HG03045 (cell line): ENCODE data around the gene CCDC171.
"Not testable (repeated sequence)": the region's sequence is repeated elsewhere in the genome, so short reads cannot be mapped to it uniquely, and the experiment has no call there.

Experiments
- ATAC-seq: cut with Tn5 transposase; IDR thresholded peaks from one replicate; pipeline ENCODE4 v1.9.1; 2021; ENCODE audit warnings: mild to moderate bottlenecking, moderate library complexity; ENCODE audit not compliant: unreplicated experiment

Gene CCDC171

DNA sequence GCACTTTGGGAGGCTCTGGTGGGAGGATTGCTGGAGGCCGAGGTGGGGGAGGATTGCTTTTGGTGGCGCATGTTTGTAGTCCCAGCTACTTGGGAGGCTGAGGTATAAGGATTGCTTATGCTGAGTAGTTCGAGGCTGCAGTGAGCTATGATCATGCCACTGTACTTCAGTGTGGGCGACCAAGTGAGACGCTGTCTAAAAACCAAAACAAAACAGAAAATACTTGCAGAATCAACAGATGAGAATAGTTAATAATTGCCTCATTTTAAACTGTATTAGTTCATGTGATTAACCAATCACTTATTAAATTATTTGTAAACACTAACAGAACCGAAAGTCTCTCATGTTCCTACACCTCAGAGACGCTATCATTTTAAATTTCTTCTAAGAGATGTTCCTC is 118.1 kb downstream of the CCDC171 start:
- no peak for ATAC-seq

- ATAC-seq, result no peak
Observed at GRCh38 chr9:15693701-15694100, 140.9 kb downstream of the CCDC171 start.

DNA sequence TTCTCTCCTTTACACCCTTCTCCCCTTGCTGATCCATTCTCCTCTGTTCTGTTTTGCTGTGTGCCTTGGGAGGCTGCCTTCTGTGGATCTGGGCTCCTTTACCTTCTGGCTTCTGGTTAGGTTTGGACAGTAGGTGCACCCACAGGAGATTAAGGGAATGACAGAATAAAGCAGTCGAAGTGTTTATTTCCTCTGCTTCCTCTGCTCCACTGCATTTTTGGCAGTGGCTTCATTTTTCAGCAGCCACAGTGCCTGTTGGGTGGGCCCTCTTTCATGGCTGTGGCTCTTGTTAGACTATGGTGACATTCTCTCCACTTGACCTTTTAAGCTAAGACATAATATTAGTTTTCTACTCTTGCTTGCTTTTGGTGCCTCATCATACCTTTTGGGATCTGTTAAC is 144.1 kb downstream of the CCDC171 start:
- ATAC-seq, result no peak

DNA sequence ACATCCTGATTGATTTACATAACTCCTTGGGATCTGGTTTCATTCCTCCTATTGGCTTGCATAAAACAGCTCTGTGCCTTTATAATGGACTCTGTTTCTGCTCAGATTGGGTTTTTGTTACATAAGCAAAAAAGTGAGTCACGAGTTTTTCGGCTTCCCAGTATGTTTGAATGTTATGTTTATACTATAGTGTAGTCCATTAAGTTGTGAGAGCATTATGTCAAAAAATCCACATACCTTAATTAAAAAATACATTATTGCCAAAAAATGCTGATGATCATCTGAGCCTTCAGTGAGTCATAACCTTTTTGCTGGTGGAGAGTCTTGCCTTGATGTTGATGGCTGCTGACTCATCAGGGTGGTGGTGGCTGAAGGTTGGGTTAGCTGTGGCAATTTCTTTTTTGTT is 144.6 kb downstream of the CCDC171 start:
- ATAC-seq, result no peak

- not testable (repeated sequence) for ATAC-seq
Observed at GRCh38 chr9:15699876-15700559, 147.2 kb downstream of the CCDC171 start.

DNA sequence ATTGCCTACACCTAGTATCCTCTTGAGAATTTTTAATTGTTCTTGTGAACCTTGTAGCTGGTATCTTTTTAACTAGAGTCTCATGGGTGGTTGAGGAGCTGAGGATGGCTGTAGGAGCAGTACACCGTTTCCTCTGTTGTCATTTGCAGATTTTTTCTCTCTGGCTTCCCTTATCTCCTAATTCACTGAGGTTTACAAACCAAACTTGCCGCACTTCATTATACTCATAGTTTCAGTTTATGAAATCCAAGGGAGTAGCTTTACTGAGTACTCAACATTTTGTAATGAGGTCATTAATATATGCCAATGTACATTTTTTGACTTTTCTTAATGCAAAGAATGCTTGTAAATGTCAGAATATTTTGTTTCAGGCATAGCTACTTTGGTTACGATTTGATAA is 154.2 kb downstream of the CCDC171 start:
- no peak for ATAC-seq

DNA sequence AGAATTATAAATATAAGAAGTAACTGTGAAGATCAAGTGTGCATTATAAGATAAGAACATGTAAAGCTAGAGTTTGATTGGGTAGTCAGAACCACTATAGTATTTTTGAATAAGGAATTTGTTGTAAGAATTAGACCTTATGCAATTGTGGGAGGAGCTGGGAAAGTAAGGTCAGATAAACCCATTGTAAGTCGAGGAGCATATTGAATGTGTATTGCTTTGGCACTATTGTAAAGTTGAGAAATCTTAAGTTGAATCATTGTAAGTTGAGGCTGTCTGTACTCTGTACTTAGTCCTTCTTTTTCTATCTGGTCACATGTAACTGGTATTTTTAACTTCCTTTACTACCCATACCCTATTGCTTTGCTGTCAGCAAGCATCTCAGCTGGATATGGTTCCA is 158.7 kb downstream of the CCDC171 start:
- ATAC-seq, result no peak

DNA sequence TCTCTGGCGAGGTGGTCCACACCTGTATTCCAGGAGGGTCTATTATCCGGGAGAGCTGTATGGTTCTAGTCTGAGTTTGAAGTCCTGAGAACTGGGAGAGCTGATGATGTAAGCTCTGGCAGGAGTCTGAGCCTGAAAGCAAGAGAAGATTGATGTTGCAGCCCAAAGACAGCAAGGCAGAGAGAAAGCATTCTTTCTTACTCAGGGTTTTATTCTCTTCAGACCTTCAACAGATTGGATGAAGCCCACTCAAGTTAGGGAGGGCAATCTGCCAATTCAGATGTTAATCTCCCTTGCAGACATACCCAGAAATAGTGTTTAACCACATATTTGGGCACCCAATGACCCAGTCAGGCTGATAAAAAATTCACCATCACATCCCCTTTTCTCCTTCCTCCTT is 159.1 kb downstream of the CCDC171 start:
- ATAC-seq, result no peak

GRCh38 chr9:15714746-15715145 is 161.9 kb downstream of the CCDC171 start:
- ATAC-seq, result no peak

GRCh38 chr9:15717290-15717967 is 164.6 kb downstream of the CCDC171 start:
- no peak for ATAC-seq

- no peak for ATAC-seq
Observed at GRCh38 chr9:15718423-15718822, 165.6 kb downstream of the CCDC171 start.

- no peak for ATAC-seq
Observed at GRCh38 chr9:15720861-15721260, 168.0 kb downstream of the CCDC171 start.

DNA sequence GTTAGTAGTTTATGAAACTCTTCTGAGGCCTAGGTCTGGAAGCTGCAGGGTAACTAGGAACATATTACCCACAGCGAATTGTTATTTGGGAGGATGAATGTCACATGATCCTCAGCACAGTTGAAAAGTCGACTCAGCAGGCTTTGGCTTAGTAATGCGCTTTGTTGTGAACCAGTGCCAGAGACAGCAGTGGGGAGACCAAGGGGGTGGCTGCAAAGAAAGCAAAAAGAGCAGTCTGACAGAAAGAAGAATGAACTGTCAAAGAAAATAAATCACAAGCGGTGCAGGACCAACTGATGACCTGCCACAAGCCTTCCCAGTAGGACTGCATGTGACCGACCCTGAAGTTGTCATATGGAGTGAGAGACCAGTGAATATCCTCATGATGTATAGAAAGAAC is 170.0 kb downstream of the CCDC171 start:
- ATAC-seq, result no peak

DNA sequence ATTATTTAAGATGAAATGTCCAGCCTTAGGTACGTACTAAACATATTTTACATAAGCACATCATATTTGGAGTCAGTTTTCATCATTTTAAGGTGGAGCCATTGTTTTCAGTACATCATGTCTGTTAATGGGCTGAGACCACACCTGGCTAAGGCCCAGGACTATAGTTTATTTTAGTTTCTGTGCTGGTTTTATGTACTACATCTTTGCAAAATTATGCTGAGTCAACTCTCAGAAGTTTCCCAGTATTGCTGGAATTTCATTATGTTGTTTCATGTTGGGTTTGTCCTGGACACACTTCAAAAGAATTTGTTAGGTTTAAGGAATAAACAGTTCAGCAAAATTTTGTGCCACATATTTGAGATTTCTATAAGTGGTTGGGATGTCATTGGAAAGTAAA is 171.2 kb downstream of the CCDC171 start:
- no peak for ATAC-seq

DNA sequence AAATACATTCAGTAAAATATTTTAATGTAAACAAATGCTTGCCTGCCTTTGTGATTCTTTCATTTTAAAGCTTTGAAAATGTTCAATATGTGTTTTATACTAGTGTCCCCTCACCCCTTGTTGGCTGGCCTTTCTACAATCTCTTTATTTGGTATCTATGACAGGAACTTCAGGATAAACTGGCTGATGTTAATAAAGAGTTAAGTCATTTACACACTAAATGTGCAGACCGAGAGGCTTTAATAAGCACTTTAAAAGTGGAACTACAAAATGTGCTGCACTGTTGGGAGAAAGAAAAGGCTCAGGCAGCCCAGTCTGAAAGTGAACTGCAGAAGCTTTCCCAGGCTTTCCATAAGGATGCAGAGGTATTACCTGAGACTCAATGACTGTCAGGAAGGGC is 171.8 kb downstream of the CCDC171 start:
- ATAC-seq, result no peak

DNA sequence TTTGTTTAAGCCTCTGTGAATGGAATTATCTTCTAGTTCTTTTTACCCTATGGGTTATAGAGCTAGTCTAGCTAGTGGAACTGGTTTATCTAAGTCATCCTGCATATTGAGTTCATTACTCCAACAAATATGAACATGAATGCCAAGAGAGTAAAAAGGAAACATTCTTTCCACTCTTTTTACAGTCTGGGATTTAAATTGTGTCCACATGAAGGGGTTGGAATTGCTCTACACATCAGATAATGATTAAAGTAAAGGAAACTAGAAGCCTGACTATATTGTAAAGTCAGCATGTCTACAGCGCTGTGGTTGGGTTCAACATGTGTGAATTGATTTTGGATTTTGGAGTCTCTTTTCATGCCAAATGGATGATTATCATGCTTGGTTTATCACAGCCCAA is 173.1 kb downstream of the CCDC171 start:
- no peak for ATAC-seq

DNA sequence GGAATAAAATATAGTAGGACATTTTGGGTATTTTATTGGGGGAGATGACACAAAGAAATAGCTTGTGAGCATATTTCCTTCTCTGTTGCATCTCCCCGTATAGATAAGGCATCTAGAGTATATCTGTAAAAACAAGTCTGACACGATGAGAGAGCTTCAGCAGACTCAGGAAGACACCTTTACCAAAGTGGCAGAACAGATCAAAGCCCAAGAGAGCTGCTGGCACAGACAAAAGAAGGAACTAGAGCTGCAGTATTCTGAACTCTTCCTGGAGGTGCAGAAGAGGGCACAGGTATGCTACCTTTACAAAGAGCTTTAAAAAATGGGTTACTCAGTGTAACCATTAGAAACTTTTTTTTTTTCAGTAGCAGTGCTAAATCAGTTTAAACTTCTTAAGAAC is 176.7 kb downstream of the CCDC171 start:
- no peak for ATAC-seq

DNA sequence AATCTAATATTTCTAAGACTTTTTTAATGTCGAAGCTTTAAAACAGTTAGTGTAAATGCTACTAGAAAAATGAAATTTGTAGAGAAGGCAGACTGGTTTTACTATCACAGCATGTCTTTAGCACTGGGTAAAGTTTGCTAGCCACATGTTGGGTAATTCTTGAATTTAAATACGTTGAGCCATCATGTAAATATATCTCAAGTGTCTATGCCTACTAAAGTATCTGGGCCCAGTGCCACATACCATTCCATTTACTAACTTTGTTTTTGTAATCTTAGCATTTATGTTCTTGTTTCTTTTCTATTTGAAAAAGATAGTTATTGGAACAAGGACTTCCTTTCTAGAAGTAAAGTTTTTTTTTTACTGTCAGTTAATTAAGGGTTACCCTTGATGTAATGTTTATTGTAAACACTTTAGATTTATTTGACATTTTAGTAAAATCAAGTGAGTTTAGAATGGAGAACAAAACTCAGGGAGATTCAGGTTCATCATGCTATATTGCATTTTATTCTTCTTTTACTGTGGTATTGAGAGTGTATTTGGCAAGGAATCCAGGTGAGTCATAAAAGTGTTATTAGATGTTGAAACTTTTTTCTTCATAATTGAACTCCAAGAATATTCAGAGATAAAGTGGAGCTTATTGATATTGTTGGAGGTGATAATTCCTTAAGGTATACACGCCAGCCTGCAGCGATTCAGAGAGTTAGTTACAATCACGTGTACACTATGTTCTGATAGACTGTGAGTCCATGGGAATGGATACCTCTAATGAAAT is 182.4 kb downstream of the CCDC171 start:
- no peak for ATAC-seq

DNA sequence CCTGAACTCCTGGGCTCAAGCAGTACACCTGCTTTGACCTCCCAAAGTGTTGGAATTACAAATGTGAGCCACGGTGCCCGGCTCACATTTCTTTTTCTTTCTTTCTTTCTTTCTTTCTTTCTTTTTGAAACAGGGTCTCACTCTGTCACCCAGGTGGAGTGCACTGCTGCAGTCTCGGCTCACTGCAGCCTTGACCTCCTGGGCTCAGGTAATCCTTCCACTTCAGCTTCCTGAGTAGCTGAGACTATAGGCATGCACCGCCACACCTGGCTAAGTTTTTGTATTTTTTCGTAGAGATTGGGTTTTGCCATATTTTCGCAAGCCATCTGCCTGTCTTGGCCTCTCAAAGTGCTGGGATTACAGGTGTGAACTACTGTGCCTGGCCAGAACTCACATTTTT is 183.7 kb downstream of the CCDC171 start:
- no peak for ATAC-seq

DNA sequence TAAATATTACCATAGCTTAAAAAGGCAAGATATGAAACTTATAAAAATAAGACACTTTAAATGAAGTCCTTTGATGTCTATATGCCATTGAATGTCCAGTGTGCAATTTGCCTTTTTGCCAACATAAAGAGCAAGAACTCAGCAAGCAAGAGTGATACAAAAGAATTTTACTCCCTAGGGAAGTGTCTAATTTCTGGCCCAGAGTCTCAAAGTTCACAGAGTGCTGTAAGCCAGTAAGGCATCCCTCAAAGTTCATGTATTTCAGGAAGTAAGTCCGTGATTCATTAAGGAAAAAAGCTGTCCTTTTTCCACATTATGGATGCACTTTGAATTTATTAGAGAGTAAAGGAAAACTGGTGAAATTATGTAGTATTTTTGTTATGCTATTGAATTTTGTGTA is 185.2 kb downstream of the CCDC171 start:
- no peak for ATAC-seq

DNA sequence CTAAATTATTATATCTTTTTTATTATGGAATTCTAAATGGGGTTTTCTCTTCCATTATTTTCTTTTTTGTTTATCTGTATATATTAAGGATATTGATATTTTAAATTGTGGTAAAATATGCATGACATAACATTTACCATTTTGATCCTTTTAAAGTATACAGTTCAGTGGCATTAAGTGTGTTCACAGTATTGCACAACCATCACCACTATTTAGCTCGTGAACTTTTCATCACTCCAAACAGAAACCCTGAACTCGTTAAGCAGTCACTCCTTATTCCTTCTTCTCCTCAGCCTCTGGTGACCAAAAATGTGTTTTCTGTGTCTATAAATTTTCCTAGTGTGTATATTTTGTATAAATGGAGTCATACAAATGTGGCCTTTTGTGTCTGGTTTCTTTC is 188.2 kb downstream of the CCDC171 start:
- ATAC-seq, result no peak

- peak; percentile 73 for ATAC-seq
Observed at GRCh38 chr9:15743512-15743911, 190.7 kb downstream of the CCDC171 start.
